ENCODE results near the gene GAP43.
A peak's percentile ranks its signal among the peaks of the same experiment; 100 is the strongest.

The GAP43 gene

DNA sequence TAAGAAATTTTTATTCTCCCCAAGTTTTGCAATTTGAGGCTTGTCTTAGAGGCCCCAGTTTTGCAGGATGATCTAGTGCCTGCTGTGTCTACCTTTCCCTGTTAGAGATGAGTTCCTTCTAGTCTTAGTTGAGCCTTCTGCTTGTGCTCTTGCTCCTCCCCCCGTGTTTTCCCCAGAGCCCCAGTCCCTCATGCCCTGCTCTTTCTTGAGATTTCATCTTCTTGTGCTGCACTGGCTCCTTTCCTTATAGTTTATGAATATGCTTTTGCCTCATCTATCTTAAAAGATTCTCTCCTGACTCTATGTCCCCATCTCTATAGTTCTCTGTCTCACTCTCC lies 4.7 kb downstream of the GAP43 start:
- DNase-seq = no peak

DNA sequence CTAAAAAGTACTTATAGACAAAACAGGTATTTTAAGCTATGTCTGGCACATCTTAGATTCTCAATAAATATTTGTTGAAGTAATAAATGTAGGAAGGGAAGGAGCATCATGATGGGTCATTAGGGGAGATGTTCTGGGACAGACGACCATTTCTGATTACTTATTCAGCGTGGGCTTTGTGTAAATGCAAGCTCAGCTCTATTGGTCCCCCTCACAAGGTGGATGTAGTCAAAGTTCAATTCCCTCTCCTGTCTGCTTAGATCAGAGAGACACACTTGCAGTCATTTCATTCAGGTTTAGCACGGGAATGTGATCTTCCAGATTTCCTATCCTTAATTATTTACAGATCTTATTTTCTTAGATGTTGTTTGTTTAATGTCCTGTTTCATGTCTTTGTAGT lies 7.5 kb downstream of the GAP43 start:
- no peak for DNase-seq

DNA sequence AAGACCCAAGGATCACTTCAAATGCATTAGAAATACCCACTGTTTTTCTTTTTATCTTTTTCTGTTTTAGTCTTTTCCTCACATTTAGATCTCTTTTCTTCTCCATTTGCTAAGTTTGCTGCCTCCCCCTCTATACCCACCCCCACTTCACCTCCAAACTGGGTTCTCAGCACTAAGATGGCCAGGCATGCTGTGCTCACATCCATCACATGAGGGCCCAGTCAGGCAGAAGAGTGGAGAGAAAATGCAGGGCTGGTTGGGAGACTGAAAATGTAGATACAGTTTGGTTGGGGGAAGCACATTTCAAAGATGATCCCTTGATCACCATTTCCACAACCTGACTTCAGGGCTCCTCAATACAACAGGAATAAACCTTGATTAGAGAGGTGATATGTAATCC lies 8.7 kb downstream of the GAP43 start:
- no peak for DNase-seq

DNA sequence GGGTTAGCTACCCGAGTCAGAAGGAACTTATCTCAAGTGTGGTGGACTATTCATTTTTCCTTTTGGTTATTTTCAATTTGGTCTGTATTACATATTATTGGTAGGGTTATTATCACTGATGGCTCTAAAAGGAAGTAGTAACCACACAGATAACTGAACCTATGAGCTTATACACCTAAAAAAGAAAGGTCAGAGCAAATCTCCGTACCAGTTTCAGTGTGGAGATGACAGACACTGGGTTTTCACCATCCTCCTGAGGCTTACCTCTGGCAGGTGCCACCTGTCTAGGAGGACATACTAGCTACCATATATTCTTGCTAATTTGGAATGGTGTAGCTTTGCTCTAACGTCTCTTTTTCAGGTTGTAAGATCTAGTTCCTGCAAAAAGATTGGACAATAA lies 10.2 kb downstream of the GAP43 start:
- DNase-seq = no peak

DNA sequence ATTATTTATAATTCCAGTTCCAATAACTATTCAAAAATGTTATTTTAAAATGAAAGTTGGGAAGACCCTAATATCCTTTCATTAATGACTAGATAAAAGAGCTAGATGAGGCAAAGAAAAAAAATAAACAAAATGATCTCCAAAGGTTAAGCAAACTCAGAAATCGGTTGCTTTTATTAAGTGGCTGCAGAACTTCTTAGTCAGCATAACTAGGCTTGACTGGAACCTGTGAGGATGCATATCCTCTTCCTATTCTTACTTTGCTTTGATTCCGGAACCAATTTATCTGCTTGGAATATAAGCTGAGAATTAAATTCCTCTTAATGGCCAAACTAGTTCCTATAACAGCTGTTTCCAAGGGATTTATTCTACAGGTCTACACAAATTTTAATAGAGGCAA lies 10.7 kb downstream of the GAP43 start:
- DNase-seq = no peak

DNA sequence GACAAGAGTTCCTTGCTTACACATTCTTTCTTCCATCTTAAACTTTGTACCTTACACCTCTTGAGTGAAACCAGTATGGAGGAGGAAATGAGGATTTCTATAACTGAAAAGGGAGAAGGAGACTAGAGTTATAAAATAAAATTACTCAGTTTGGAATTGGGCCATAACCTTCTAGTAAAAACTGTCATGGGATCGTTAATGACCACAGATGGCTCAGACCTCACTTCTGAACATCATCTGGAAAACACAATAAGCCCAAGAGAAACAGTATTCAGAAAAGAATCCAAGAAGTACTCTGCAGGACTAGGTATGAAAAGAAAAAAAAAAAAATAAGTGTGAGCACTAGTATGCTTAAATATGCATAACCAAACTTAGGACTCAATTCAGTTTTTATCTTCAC lies 12.1 kb downstream of the GAP43 start:
- DNase-seq = no peak

DNA sequence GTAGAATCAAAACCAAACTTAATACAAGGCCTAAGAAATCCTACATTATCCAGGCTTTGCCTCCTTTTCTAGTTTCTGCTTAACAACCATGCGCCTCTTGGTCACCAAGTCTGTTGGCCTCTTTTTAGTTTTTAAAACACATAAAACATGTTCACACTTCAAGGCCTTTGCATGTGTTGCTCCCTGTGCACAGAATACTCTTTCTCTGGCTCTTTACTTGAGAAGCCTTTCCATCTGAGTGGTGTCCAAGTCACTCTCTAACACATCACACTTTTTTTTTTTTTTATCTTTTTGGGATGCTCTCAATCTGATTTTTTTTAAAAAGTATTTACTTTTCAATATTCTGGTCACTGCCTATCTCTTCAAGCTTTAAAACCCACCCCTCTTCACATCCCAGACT lies 14.9 kb downstream of the GAP43 start:
- no peak for DNase-seq

DNA sequence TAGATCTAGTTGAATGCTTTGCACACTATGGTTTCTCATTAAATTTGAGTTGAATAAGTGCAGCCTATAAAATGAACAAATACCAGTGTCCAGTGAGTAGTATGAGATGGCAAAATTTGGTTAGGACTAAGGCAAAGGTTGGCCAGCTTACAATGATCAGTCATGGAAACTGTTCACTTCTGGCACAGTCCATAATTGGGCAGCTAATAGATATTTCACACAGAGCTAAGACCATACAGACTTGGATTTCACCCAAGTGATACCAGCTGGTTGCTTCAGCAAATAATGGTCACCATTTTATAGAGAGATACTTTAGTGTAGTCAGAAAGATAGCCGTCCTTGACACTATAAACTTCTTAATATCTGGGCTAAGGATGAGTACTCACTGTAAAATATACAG lies 15.7 kb downstream of the GAP43 start:
- DNase-seq = no peak

DNA sequence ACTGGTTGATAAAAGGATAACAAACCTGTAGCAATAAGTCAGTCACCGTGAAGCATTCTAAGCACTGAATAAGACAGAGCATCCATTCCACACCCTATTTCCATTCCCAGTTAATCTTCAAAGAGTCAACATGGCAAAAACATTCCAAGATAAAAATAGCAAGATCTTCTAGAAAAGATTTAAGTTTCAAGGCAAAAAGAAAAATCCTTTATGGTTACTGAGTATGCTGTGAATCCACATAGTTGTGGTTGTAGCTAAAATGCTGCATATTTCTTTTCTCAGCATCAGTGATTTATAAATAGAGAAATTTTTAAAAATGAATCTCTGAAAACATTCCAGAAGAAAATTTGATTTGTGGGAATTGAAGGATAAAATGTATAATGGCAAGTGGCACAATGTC lies 21.1 kb downstream of the GAP43 start:
- DNase-seq = no peak

DNA sequence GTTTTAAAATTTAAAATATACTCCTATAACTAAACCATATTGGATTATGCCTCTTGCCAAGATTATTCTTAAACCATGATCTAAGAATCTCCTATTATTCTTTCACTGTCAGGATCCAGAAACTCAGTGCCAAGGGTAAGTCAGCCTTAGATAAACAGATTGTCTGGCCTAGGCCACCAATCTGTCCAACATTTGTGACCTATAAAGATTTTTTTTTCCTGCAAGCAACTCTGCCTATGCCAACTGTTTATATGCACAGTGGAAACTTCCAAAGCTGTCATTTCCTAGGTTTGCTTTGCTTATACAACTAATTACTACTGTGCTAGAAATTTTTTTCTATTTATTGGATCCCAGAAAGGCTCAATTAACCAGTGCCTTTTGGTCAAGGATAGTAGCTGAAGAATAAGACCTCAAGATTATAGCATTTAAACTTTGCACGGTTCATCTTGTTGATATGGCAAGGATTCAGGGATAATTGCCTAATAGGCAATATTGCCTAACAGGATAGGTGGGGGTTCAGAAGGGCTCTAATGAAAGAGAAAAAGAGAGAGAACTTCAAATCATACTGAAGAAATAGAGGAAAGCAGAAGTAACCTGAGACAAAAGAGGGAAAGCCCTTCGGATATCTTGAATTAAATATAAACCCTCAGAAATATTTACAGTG lies 22.8 kb downstream of the GAP43 start:
- DNase-seq = no peak

DNA sequence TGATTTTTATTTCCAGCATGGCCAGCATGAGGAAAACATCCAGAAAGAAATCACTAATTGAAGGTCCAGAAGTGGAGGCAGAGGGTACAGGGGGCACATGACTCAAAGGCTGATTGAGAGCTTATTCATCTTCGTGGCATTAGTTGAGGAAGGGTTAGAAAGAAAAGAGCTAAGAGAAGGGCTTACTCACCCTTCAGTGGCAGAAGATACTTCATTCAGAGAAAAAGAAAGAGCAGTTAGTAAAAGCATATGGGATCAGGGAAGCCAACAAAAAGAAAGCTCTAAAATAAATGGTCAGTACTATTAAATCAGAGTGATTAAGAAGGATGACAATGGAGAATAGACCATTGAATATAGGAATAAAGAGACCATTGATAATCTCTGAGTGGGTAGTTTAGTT lies 25.2 kb downstream of the GAP43 start:
- no peak for DNase-seq

DNA sequence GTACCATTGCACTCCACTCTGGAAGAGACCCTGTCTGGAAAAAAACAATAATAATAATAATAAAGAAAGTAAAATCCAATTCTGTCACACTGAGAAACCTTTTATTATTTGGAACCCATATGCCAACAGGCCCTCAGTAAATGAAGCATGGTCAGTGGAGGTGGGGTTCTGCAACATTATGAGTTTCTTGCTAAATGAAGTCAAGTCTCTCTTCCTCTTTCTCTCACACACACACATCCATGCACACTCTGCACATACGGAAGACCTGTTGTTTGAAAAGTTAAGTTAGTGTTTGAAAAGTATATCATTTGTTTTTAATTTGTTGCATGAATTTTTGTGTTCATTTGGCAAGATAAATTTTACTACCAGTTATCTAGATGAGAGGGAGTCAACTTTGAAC lies 27.8 kb downstream of the GAP43 start:
- no peak for DNase-seq

DNA sequence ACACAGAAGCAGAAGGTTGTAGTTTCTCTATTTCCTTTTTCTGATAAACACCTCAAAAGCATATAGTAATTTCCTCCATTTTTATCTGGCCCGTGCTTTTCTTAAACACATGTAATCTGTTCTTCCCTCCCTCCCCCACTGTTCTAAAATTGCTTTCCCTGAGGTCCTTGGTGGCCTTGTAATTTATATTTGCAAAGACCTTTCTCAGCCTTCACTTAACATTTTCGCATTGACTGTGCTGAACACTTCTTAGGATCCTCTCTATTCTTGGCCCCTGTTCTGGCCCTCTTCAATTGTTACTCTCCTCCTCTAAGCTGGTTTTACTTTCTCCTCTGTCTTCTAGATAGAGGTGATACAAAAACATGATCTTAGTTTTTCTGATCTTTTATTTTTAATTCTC lies 28.3 kb downstream of the GAP43 start:
- DNase-seq = no peak

DNA sequence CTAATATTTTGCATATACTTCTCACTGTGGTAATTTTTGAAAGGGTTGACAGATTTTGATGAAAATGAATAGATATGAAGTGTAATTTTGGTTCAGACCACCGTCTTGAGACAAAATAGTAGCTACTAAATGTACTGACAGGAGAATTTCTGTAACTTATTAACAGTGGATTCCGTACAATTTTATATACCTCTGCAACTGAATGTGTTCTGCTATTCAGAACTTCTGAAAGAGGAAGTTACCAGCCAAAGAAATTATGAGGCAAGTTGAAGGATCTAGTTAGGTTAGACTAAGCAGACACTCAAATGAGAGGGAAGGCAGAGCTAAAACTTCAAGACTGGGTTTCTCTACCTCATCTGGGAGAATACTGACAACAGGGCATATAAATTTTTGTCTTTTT lies 29.4 kb downstream of the GAP43 start:
- DNase-seq = no peak

DNA sequence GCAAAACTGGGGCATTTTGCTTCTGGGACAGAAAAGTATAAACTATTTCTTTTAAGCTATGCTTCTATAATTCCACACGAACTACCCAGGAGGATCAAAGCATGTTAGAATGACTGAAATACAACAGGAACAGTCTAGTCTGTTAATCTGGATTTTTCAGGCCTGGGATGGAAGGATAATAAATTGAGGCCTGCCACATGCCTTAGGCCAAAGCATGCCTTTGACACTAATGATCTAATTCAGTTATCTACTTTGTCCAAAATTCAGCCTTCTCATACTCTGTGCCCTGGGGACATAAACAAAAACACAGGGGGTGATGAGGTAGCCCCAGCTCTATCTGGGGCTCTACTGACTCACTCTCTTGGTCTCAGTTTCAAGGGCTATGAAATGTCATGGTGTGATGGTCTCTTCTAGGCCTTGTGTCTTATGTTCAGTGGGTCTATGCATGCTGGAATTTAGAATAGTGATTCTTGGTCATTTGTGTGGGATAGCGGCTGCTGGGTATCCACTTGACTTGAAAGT lies 32.5 kb downstream of the GAP43 start:
- DNase-seq = no peak

DNA sequence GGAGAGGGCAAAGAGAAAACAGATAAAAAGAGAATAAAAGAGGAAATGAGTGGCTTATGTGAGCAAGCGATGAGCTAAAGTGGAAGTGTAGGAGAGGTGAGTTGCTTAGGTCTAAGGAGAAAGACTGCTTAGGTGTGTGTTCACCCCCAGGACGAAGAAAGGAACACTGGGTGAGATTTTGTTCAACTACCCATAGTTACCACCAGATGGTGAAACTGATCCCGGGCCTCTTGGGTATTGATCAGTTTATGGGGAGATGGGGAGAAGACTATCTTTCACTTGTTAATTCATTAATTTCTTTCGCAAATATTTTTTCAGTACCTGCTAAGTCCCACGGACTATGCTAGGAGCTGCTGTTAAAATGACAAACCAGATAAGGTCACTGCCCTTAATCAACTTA lies 33.9 kb downstream of the GAP43 start:
- no peak for DNase-seq

DNA sequence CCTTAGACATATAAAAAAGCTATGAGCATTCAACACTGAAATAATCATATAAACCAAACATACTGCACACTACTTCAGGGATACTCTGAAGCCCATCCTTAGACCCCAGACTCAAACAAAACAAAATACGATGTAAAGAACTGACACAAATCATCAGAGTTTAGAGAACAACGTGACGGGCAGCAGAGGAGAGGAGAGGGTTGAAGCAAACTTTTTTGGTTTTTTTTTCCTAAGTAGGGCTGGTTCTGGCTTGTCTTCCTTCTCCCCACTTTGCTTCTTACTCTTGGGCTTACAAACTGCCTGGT lies 34.7 kb downstream of the GAP43 start:
- no peak for DNase-seq

DNA sequence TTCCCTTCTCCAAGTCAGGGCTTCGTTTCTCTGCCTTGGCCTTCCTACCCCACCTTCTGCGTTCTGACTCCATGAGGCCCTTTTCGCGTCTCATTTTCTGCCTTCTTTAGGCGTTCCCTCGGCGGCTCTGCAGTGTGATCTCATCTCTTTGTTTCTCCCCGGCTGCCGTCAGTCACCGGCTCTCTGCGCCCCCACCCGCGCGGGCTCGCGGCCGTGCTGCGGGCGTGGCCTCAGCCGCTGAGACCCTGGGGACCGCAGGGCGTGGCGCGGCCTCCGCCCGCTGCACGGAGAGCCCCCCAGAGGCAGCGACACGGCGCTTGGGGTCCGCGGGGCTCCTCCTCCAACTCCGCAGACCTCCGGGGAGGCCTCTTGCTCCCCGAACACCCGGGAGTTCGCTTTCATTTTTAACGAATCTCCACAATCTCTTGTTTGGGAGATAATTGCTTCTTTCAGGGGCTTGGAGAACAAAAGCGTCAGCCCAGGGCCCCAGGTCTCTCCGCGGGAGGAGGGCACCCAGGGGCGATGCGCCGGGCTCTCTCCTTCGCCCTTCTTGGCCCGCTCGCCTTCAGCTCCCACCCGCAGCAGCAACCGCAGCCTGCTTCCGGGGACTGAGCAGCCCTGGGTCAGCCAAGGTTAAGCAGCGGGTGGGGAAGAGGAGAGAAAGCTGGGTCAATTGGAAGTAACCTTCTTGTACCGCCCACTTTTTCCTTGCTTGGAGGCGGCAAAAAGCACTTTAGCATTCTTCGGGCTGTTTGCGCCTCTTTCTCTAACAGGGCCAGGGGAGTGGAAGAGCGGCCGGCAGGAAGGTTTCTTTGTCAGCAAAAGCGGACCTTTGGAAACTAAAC lies 35.2 kb downstream of the GAP43 start:
- DNase-seq = peak; percentile 90

DNA sequence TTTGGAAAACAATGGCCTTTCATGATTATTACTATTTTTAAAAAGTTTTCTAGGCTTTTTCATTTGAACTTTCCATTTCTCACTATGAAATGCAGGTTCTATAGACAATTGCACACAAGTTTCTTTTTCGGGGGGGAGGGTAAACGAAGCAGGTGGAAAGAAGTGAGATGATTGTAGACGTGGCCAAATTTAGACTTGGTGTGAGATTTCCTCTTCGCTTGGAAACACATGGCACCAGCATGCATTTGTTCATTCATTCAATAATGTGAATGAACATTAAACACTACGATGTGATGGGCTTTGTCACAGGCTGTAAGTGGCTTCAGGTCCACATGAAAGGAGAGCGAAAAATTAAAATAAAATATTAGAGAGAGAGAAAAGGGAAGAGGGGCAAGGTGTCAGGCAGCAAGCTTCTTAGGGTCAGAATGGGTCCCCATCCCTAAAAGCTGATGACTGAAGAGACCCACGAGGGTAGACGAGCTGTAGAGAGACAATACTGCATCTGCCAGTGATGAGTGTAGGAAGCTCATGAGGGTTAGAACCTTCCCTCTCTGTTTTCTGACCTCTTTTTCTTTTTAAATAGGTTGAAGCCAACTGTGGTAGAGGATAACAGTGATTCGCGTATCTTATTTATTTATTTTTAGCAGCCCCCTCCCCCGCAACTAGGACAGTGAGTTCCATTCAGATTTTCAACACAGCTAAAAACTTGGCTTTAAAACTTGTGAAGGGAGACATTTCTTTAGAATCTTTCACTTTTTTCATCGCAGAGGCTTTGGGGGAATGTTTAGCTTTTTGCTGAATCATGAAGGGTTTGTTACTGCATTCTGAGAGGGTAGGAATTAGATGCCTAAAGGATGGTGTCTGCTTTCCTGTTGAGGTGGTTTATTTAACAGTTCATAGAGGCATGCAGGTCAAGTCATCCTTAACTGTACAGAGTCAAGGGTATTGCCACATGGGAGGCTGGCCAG lies 36.2 kb downstream of the GAP43 start:
- DNase-seq = no peak

DNA sequence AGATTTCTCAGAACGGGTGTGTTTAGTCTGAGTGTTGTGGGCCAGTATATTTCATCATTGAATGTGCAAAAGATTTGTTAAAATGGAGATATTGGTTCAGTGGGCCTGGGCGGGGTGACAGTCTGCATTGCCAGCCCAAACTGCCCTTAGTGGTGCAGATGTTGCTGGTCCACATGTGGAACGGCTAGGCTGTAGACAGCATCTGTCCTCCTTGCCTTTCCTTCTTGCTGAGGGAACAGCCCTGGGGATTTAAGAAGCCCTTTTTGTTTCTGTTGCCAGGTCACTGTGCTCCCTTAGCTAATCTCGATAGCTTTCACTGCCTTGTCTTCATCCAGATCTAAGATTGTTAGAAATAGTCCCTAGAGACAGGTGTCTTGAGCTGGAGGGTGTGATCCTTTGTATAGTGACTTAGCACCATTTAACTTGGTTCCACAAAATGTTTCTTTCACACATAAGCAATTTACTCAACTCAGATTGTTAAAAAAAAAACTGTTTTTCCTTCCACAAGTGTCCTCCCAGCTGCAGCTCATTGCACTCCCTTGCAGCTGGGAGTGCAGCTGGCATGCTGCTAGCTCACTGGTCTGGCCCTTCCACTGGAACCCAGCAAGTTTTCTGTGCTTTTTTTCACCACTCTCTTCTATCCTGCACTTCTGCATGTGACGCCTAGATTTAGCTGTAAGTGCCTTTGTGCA lies 37.5 kb downstream of the GAP43 start:
- peak; percentile 72 for DNase-seq

DNA sequence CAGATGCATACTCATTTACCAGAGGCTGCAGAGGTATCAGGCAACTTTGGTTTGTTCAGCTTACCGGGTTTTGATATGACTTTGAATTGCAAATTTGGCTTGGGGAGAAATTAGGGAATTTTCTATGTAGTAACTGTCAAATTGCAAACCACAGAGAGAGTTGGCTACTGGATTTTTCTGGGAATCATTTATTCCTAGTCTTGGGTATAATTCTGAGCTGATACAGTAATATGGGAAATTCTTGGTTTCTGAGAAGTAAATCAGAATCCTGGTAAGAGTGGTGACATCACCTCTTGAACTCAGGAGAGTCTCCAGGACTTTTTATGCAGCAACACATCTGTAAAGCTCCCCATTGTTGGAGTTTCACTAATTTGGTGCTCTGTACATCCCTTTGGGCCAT lies 39.0 kb downstream of the GAP43 start:
- no peak for DNase-seq

DNA sequence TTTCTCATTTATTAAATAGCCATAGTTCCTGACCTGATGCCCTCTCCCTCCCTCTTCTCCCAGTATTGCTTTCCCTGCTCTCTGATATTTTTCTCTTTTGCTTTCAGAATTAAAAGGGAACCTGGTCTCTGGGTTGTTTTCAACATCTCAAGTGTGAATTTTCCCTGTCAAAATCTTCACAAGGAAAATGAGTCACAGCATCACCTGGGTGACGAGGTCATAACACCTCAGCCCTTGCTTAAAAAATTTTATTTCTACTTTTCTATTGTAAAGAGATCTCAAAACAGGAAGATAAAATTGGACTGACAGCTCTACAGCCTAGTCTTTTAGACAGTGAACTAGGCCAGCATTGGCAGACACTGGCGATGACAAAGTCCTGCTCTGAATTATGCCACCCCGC lies 40.1 kb downstream of the GAP43 start:
- no peak for DNase-seq

DNA sequence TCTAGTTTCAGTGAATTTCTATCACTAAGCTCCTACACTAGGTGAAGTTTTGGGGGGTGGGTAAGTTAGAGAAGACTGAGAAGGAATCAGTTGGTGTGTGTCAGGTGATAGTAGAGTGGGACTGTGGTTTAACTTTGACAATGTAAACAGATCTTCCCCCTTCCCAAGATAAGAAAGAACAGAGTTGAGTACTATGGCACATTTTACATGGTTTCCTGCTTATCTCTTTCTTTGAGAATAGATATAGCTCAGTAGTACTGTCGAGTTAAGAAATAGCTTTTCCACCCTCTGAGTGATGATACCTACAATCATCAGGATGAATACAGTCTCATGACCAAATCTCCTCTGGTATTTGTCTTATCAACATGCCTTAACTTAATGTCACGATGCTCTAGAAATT lies 42.8 kb downstream of the GAP43 start:
- no peak for DNase-seq
